ENCODE results near the gene GPR3.

Gene GPR3

GRCh38 chr1:27361044-27361402, 31.4 kb upstream of the GPR3 start:
- Histone ChIP-seq H4K8ac (ENCODE audit: low read depth, low read length) (no peak overlapping the region), H3K9ac (ENCODE audit: low read length) (peak overlapping the region; percentile 67), H4K5ac (ENCODE audit: low read length) (no peak overlapping the region), H3K18ac (ENCODE audit: low read length) (no peak overlapping the region), H2AK5ac (ENCODE audit: low read length) (no peak overlapping the region), H3K27me3 (ENCODE audit: insufficient read depth, low read length, poor library complexity) (no peaks in the 10 kb centered on the region), H3K56ac (ENCODE audit: low read length) (peak overlapping the region; percentile 94), H2BK120ac (ENCODE audit: low read depth, low read length) (no peak overlapping the region), H2BK15ac (replicated peaks; ENCODE audit: low read depth) (no peak overlapping the region), H3K36me3 (ENCODE audit: control insufficient read depth, insufficient read depth, low read length) (no peaks in the 10 kb centered on the region), H2BK5ac (ENCODE audit: low read length) (no peak overlapping the region), H3K23ac (ENCODE audit: low read length) (no peak overlapping the region), H3K4ac (ENCODE audit: low read depth, low read length) (no peak overlapping the region), H3K4me1 (ENCODE audit: control insufficient read depth, low read depth, low read length) (peaks cover 9% of the 10 kb centered on the region), H3K27ac (ENCODE audit: low read depth, low read length) (no peak overlapping the region), H3K79me1 (ENCODE audit: low read length) (no peaks in the 10 kb centered on the region), H3K4me2 (ENCODE audit: low read length) (peak overlapping the region; percentile 68), H3K79me2 (ENCODE audit: control insufficient read depth, insufficient read depth, low read length) (no peaks in the 10 kb centered on the region), H3K4me3 (ENCODE audit: low read length) (peak overlapping the region; percentile 24)
- WGBS (ENCODE audit: extremely low coverage, insufficient coverage, low lambda C conversion rate), result no CpG with 5 or more reads among the region's 21 CpGs
- DNase-seq, result no peak

- WGBS (ENCODE audit: extremely low coverage, insufficient coverage, low lambda C conversion rate), result no CpG with 5 or more reads among the region's 8 CpGs
- no peak for DNase-seq
Observed at GRCh38 chr1:27361553-27361952, 30.9 kb upstream of the GPR3 start.

GRCh38 chr1:27363766-27364695, 28.4 kb upstream of the GPR3 start:
- H2BK15ac ChIP-seq (replicated peaks; ENCODE audit: low read depth), result no peak overlapping the region
- H3K36me3 ChIP-seq (ENCODE audit: control insufficient read depth, insufficient read depth, low read length), result no peaks in the 10 kb centered on the region
- H3K18ac ChIP-seq (ENCODE audit: low read length), result no peak overlapping the region
- no peak overlapping the region for H3K23ac ChIP-seq (ENCODE audit: low read length)
- no peak overlapping the region for H4K5ac ChIP-seq (ENCODE audit: low read length)
- H3K56ac ChIP-seq (ENCODE audit: low read length), result no peak overlapping the region
- H4K8ac ChIP-seq (ENCODE audit: low read depth, low read length), result no peak overlapping the region
- H2AK5ac ChIP-seq (ENCODE audit: low read length), result no peak overlapping the region
- no peaks in the 10 kb centered on the region for H3K79me2 ChIP-seq (ENCODE audit: control insufficient read depth, insufficient read depth, low read length)
- H3K4me3 ChIP-seq (ENCODE audit: low read length), result no peak overlapping the region
- H3K9ac ChIP-seq (ENCODE audit: low read length), result no peak overlapping the region
- peaks cover 7% of the 10 kb centered on the region for H3K4me1 ChIP-seq (ENCODE audit: control insufficient read depth, low read depth, low read length)
- H2BK5ac ChIP-seq (ENCODE audit: low read length), result no peak overlapping the region
- H3K4me2 ChIP-seq (ENCODE audit: low read length), result no peak overlapping the region
- no peaks in the 10 kb centered on the region for H3K27me3 ChIP-seq (ENCODE audit: insufficient read depth, low read length, poor library complexity)
- no peaks in the 10 kb centered on the region for H3K79me1 ChIP-seq (ENCODE audit: low read length)
- H3K4ac ChIP-seq (ENCODE audit: low read depth, low read length), result no peak overlapping the region
- no peak for DNase-seq
- no peak overlapping the region for H2BK120ac ChIP-seq (ENCODE audit: low read depth, low read length)
- WGBS (ENCODE audit: extremely low coverage, insufficient coverage, low lambda C conversion rate), result no CpG with 5 or more reads among the region's 26 CpGs
- no peak overlapping the region for H3K27ac ChIP-seq (ENCODE audit: low read depth, low read length)

More at GRCh38 chr1:27361553-27361952, 30.9 kb upstream of the GPR3 start:
- no peak overlapping the region for H2BK5ac ChIP-seq (ENCODE audit: low read length)
- no peak overlapping the region for H3K9ac ChIP-seq (ENCODE audit: low read length)
- no peak overlapping the region for H3K56ac ChIP-seq (ENCODE audit: low read length)
- no peak overlapping the region for H4K8ac ChIP-seq (ENCODE audit: low read depth, low read length)
- H3K79me1 ChIP-seq (ENCODE audit: low read length), result no peaks in the 10 kb centered on the region
- H3K79me2 ChIP-seq (ENCODE audit: control insufficient read depth, insufficient read depth, low read length), result no peaks in the 10 kb centered on the region
- H2BK15ac ChIP-seq (replicated peaks; ENCODE audit: low read depth), result no peak overlapping the region
- H3K23ac ChIP-seq (ENCODE audit: low read length), result no peak overlapping the region
- no peak overlapping the region for H3K4ac ChIP-seq (ENCODE audit: low read depth, low read length)
- no peak overlapping the region for H3K27ac ChIP-seq (ENCODE audit: low read depth, low read length)
- H3K4me2 ChIP-seq (ENCODE audit: low read length), result no peak overlapping the region
- no peak overlapping the region for H2AK5ac ChIP-seq (ENCODE audit: low read length)
- H2BK120ac ChIP-seq (ENCODE audit: low read depth, low read length), result no peak overlapping the region
- no peaks in the 10 kb centered on the region for H3K36me3 ChIP-seq (ENCODE audit: control insufficient read depth, insufficient read depth, low read length)
- H3K18ac ChIP-seq (ENCODE audit: low read length), result no peak overlapping the region
- H4K5ac ChIP-seq (ENCODE audit: low read length), result no peak overlapping the region
- H3K27me3 ChIP-seq (ENCODE audit: insufficient read depth, low read length, poor library complexity), result no peaks in the 10 kb centered on the region
- H3K4me3 ChIP-seq (ENCODE audit: low read length), result no peak overlapping the region
- H3K4me1 ChIP-seq (ENCODE audit: control insufficient read depth, low read depth, low read length), result peaks cover 9% of the 10 kb centered on the region

DNA sequence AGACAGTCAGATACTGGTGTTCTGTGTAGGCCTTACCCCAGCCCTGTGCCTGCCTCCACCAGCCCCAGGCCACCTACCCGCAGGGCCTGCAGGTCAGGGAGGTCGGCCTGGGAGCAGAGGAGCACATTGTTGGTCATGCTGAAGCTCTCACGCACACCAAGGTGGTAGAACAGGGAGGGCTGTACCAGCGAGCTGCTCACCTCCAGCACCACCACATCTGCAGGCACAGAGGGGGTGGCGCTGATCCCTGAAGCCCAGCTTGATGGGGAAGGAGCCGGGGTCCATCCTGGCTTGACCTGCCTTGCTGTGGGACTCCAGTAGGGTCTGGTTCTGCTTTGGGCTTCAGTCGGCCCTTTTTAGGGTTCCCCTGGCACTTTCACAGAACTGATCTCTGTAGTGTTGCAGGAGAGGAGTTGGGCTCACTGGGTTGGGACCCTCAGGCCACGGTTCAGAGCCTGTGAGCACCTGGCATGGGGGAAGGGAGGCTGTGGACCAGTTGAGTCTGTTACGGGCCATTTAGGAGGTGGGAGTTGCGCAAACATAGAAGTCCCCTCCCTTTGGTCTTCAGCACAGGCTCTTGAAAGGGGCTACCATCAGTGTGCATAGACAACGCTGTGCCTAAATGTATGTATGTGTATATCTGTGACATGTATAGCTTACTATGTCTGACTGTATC, 27.6 kb upstream of the GPR3 start:
- H2AK5ac ChIP-seq (ENCODE audit: low read length), result peak overlapping the region; percentile 23
- no peak overlapping the region for H4K8ac ChIP-seq (ENCODE audit: low read depth, low read length)
- no peak overlapping the region for H2BK15ac ChIP-seq (replicated peaks; ENCODE audit: low read depth)
- no peak overlapping the region for H4K5ac ChIP-seq (ENCODE audit: low read length)
- H3K4me1 ChIP-seq (ENCODE audit: control insufficient read depth, low read depth, low read length), result peaks cover 6% of the 10 kb centered on the region
- H3K23ac ChIP-seq (ENCODE audit: low read length), result no peak overlapping the region
- H3K9ac ChIP-seq (ENCODE audit: low read length), result no peak overlapping the region
- DNase-seq, result no peak
- no peak overlapping the region for H3K18ac ChIP-seq (ENCODE audit: low read length)
- H3K4me2 ChIP-seq (ENCODE audit: low read length), result no peak overlapping the region
- peak overlapping the region; percentile 42 for H3K56ac ChIP-seq (ENCODE audit: low read length)
- H3K79me2 ChIP-seq (ENCODE audit: control insufficient read depth, insufficient read depth, low read length), result no peaks in the 10 kb centered on the region
- H3K27me3 ChIP-seq (ENCODE audit: insufficient read depth, low read length, poor library complexity), result no peaks in the 10 kb centered on the region
- no CpG with 5 or more reads among the region's 11 CpGs for WGBS (ENCODE audit: extremely low coverage, insufficient coverage, low lambda C conversion rate)
- no peak overlapping the region for H2BK120ac ChIP-seq (ENCODE audit: low read depth, low read length)
- no peak overlapping the region for H3K4me3 ChIP-seq (ENCODE audit: low read length)
- no peak overlapping the region for H2BK5ac ChIP-seq (ENCODE audit: low read length)
- H3K79me1 ChIP-seq (ENCODE audit: low read length), result no peaks in the 10 kb centered on the region
- H3K36me3 ChIP-seq (ENCODE audit: control insufficient read depth, insufficient read depth, low read length), result no peaks in the 10 kb centered on the region
- no peak overlapping the region for H3K4ac ChIP-seq (ENCODE audit: low read depth, low read length)
- no peak overlapping the region for H3K27ac ChIP-seq (ENCODE audit: low read depth, low read length)

DNA sequence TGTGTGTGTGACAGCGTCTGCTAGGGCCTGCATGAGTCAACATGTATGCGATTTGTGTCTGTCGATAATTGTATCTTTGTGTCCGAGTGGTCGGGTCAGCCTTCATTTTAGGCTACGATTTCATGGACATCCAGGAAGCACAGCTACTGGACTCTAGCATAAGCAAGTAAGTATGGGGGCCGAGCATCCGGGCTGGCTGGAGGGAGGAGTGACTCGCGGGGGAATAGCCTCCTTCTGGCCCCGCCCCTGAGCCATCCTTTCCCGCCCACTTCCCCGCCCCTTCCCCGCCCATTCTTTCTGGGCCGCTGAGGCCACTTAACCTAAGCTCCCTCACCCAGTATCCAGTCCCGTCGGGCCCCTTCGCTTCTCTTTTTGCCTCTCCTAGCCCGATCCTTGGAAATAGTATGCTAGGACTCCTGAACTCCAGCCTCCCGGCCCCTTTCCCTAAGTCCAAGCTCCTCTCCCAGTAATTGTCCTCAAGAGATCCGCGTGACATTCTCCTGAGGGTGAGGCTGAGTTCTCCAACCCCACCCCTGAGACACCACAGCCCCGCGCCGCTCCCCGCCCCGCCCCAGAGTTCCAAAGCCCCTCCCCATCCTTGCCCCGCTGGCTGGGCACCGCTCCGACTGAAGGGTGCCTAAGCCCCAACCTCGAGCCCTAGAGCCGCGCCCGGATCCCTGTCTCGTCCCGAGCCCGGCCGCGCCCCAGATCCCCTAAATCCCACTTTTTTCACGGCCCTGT, 26.9 kb upstream of the GPR3 start:
- H3K23ac ChIP-seq (ENCODE audit: low read length), result no peak overlapping the region
- no peak overlapping the region for H2BK120ac ChIP-seq (ENCODE audit: low read depth, low read length)
- no peak overlapping the region for H3K4ac ChIP-seq (ENCODE audit: low read depth, low read length)
- peaks cover 3% of the 10 kb centered on the region for H3K4me1 ChIP-seq (ENCODE audit: control insufficient read depth, low read depth, low read length)
- no CpG with 5 or more reads among the region's 40 CpGs for WGBS (ENCODE audit: extremely low coverage, insufficient coverage, low lambda C conversion rate)
- no peaks in the 10 kb centered on the region for H3K79me1 ChIP-seq (ENCODE audit: low read length)
- peak overlapping the region; percentile 62 for H3K56ac ChIP-seq (ENCODE audit: low read length)
- no peaks in the 10 kb centered on the region for H3K79me2 ChIP-seq (ENCODE audit: control insufficient read depth, insufficient read depth, low read length)
- DNase-seq, result peak; percentile 94
- H3K27me3 ChIP-seq (ENCODE audit: insufficient read depth, low read length, poor library complexity), result no peaks in the 10 kb centered on the region
- H3K4me2 ChIP-seq (ENCODE audit: low read length), result peak overlapping the region; percentile 81
- no peaks in the 10 kb centered on the region for H3K36me3 ChIP-seq (ENCODE audit: control insufficient read depth, insufficient read depth, low read length)
- H3K4me3 ChIP-seq (ENCODE audit: low read length), result peak overlapping the region; percentile 53
- H4K8ac ChIP-seq (ENCODE audit: low read depth, low read length), result no peak overlapping the region
- no peak overlapping the region for H3K18ac ChIP-seq (ENCODE audit: low read length)
- peak overlapping the region; percentile 89 for H3K9ac ChIP-seq (ENCODE audit: low read length)
- H4K5ac ChIP-seq (ENCODE audit: low read length), result no peak overlapping the region
- no peak overlapping the region for H2BK5ac ChIP-seq (ENCODE audit: low read length)
- no peak overlapping the region for H2AK5ac ChIP-seq (ENCODE audit: low read length)
- no peak overlapping the region for H2BK15ac ChIP-seq (replicated peaks; ENCODE audit: low read depth)
- H3K27ac ChIP-seq (ENCODE audit: low read depth, low read length), result no peak overlapping the region
